Measurements from ENCODE around the gene ZNF282.
"Not testable (repeated sequence)": the region's sequence is repeated elsewhere in the genome, so short reads cannot be mapped to it uniquely, and the experiment has no call there.

ZNF282 gene

GRCh38 chr7:149261829-149262617, 66.7 kb downstream of the ZNF282 start, which contains the start of gene ZNF783:
ZNF783 (plus strand) TSS chr7:149262196; CDS start chr7:149262334, 138 bp downstream.
- peak; percentile 77 for DNase-seq (ENCODE audit: extremely low read depth, low read depth)
- peak; percentile 43 for TF ChIP-seq CTCF (IDR thresholded peaks at IDR 0.05; ENCODE audit: low read depth, low read length)

GRCh38 chr7:149266451-149266850, 71.1 kb downstream of the ZNF282 start:
- TF ChIP-seq CTCF (IDR thresholded peaks at IDR 0.05; ENCODE audit: low read depth, low read length) = no peak
- DNase-seq (ENCODE audit: extremely low read depth, low read depth) = no peak

- TF ChIP-seq CTCF (IDR thresholded peaks at IDR 0.05; ENCODE audit: low read depth, low read length) = no peak
- DNase-seq (ENCODE audit: extremely low read depth, low read depth) = no peak
Observed at GRCh38 chr7:149267733-149268132, 72.4 kb downstream of the ZNF282 start.

- DNase-seq (ENCODE audit: extremely low read depth, low read depth) = not testable (repeated sequence)
Observed at GRCh38 chr7:149274424-149274823, 79.1 kb downstream of the ZNF282 start.

Measured in AG09319 (cell line).